GM12892 (cell line): ENCODE results near the gene HJURP.

Experiments
- DNase-seq: peaks from one replicate; pipeline ENCODE4 v3.0.0; 2011; ENCODE audit not compliant: insufficient read length
- FAIRE-seq: peaks from 2 replicates; lab custom pipeline; 2011; peaks lifted over from hg19 to GRCh38; lab: Jason Lieb, UNC
- POLR2A ChIP-seq: IDR thresholded peaks from 2 replicates; pipeline ENCODE4 v1.6.1; 2011; ENCODE audit warnings: low read depth, low read length, control low read depth
- POLR2AphosphoS5 ChIP-seq: IDR thresholded peaks from 2 replicates; pipeline ENCODE4 v1.6.1; 2011; ENCODE audit warnings: low read depth, low read length, control low read depth
- TAF1 ChIP-seq: IDR thresholded peaks from 2 replicates; pipeline ENCODE4 v1.6.1; 2011; ENCODE audit warnings: low read depth, mild to moderate bottlenecking, control low read depth, low read length, borderline replicate concordance

HJURP gene

DNA sequence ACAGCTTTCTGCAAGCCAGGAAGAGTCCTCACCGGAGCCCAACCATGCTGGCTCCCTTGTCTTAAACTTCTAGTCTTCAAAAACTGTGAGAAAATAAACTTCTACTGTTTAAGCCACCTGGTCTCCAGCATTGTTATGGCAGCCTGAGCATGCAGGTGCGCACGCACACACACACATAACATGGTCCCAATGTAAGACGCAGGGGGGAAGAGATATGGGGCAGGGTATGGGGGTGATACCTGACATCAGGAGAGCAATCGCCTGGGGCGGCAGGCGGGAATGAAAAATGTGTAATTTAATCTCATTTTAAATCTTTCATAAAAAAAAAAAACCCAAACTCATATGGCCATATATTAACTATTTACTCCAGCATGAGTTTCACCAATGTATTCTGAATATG is 18.0 kb downstream of the HJURP start:
- DNase-seq (no peak), FAIRE-seq (no peak)
- TF ChIP-seq POLR2AphosphoS5 (no peak), TAF1 (no peak), POLR2A (no peak)

DNA sequence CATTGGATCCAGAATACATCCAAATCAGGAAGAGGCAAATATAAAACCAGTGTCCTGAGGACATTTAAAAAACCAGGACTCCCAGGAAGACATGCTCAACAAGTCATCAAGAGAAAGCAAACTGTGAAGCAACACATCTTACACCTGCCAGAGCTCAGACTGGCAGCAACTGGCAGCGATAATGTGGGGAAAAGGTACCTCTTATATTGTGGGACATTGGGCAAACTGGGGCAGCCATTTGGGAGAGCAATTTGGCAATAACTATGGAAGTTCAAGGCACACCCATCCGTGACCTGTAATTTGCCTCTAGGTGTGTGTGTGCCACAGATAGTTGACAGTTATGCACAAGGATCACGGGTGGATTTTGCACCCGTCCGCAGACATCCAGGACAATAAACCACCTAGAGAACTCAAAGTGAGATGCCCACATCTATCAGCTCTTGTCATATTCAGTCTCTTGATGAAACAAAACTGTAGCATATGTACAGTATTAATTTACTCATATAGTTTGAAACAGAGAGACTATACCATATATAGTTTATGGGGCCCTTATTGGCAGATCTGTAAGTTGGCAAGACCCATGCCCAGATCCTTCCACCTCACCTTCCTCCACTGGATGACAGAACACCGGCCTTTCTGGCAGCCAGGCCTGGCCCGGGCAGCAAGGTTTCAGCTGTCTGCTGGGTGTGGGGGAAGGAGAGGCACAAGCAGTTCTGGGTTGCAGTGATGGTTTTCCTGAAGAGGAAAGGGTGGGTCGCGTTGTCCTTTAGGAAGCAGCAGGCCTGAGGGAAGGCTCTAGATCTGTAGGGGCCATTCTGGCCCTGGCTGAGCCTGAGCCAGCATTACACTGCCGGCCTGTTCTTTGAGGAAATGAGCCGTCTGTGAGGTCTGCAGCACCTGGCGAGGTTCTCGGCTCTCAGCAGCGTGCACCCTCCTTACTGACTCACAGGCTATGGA is 18.8 kb downstream of the HJURP start:
- FAIRE-seq (no peak), DNase-seq (no peak)
- TF ChIP-seq POLR2AphosphoS5 (no peak), TAF1 (no peak), POLR2A (no peak)

DNA sequence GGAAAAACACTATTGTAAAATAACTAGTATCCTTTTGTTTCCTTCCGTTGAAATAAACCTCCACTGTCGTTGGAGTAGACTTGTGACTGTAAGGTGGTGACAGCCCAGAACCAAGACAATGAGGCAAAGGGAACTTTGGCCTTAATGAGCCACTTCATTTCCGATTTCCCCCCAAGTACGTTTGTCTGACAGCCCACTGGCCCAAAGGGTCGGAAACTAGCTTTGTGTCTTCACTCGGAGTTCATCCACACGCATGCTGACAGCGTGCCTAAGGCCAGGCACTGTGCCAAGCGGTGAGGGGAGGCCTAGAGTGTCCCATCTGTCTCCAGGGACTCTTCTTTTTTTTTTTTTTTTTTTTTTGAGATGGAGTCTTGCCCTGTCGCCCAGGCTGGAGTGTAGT is 21.0 kb downstream of the HJURP start:
- TF ChIP-seq POLR2A (no peak), TAF1 (no peak), POLR2AphosphoS5 (no peak)
- no peak for FAIRE-seq
- no peak for DNase-seq

DNA sequence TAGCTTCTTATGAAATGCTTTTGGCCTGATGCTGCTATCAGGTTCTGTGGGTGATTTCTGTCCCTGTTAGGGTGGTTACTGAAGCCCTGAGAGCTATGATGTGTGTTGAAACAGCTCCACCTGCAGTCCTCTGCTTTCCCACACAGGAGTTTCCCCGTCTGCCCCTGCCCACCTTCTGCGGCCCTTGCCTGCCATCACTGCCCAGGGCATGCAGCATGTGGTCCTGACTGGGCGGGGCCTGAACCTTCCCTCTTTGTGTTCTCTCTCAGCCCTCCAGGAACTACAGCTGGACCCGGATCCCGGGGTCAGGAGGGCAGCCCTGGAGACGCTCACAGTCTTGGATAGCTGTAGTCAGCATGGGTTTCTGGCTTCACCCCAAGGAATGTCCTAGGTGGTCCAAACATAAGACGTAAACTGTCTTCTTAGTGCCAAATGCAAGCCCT is 21.4 kb downstream of the HJURP start:
- TF ChIP-seq POLR2A (no peak), POLR2AphosphoS5 (no peak), TAF1 (no peak)
- DNase-seq (no peak), FAIRE-seq (no peak)

DNA sequence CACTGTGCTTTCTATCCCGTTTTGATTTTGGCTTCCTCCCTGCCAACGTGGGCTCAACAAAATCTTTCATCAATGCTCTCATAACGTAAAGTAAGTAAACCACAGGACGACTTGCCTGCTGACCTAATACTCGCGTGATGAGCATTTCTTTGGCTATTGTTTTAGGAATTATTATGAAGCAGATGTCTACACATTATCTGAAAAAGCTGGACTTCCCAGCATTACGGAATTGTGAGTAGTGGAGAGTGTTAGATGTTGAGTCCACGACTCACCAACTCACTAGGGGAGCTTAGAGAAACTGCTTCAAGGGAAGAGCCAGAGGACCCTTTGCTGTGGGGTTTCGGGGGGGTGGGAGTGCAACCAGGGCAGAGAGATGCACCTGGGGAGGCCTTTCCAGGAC is 21.9 kb downstream of the HJURP start:
- FAIRE-seq (no peak), DNase-seq (no peak)
- TF ChIP-seq TAF1 (no peak), POLR2A (no peak), POLR2AphosphoS5 (no peak)

DNA sequence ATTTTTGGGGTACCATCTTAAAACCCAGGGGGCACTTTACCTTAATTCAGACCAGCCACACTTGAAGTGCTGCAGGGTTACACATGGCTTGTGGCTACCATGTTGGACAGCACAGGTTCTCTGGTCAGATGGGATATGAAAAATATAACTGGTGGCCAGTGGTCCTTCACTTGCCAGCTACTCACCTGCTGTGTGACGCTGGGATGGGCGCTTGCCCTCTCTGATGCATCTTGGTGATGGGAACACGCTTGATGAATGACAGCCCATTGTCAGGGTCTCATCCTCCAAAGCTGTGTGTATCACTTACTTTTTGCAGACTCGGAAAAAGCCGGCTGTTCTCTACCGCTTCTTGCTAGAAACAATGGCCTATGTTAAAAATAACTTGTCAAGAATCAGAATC is 22.5 kb downstream of the HJURP start:
- DNase-seq, result no peak
- FAIRE-seq, result no peak
- no peak for TF ChIP-seq POLR2A
- TF ChIP-seq POLR2AphosphoS5, result no peak
- no peak for TF ChIP-seq TAF1

DNA sequence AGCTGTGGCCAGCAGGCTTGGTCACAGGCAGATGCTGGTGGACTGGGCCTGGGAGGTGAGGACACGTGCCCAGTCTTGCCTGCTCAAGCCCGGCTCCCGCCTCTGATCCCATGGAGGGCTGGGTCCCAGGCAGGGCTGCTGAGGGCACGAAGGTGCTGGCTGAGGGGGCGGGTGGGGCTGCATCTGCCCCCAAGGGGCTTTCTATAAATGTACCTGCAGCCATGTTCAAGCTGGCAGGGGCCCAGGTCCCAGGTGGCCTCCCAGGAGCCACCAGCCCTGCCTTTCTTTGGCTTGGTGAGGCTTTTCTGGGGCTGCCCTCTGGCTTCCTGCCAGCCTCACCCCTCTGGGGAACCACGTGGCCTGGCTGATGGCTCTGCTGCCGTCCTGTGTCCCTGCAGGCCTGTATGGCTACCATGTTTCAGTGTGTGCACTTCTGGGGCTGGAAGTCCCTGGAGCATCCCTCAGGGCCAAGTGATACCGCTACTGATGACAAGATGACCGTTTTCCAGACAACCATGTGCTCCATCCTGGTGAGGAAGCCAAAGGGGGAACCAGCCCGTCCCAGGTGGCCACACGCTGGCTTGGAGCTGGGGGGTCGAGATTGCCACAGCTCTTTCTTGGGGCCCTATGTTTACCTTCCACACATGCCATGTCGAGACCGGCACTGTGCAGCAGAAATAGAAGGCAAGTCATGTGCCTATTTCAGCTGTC is 23.2 kb downstream of the HJURP start:
- TF ChIP-seq POLR2A (no peak), POLR2AphosphoS5 (no peak), TAF1 (no peak)
- FAIRE-seq (no peak), DNase-seq (no peak)

DNA sequence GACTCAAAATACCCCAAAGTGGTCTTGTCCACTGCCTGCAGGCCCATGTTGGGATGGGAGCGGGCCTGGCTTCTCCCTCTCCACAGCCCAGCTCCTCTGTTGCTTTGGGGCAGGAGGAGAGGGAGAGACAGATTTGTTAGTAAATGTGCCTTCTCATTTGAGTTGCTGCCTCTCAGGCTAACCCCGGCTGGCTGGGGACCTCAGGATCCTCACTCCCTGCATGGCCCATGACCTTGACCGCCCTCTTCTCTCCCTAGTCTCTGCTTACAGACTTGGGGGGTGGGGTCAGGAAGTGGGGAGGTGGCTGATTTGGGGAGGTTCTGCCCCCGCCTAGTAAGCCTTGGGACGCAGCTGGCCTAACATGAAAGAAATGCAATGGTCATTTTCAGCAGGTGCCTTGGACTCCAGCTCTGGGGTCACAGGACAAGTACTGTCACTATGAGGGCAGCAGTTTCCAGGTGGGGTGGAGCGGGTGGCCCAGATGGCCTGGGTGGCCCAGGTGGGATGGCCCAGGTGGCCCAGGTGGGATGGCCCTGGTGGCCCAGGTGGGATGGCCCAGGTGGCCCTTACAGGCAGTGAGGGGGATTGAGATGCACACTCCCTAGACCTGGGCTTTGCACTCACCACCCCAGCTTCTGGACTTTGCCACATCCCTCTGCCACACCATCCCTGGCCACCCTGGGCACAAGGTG is 24.1 kb downstream of the HJURP start:
- TF ChIP-seq POLR2A (no peak), TAF1 (no peak), POLR2AphosphoS5 (no peak)
- FAIRE-seq (no peak), DNase-seq (no peak)

DNA sequence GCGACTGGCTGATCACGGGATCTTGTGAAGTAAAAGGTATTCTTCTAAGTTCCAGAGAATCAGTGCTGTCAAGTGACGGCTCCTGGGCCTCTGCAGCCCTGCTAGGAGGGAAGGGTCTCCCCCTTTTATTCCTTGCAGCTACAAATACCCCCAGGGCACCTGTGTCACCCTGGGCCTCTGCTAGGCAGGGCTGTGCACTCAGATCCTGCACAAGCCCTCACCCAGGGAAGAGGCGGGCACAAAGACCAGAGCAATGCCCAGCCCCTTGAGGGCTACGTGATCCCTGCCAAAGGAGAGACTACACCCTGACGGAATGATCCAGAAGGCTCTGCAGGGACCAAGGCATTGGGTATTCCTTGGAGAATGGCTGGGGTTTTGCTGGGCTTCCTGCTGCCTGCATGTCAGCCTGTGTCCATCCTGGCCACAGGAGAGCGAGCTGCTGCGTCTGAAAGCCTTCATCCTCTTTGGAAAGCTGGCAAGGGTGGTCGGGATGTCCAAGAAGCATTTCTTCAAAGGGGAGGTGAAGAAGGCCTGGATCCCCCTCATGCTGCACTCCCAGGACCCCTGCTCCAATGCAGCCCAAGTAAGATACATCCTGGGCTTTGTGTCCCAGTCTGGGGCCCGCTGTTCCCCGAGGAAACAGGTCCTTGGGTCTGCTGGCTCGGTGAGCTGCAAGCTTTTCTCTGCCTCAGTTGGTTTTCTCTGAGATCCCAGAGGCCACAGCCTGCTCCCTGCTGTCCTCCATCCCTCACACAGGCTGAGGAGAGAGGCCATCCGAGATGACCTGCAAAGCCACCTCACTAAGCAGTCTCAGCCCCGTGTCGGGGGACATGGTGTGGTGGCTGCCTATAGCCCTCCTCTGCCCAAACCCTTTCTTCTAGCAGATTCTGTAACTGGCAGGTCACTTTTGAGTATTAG is 24.9 kb downstream of the HJURP start:
- TF ChIP-seq POLR2A (no peak), POLR2AphosphoS5 (no peak), TAF1 (no peak)
- FAIRE-seq, result no peak
- no peak for DNase-seq

DNA sequence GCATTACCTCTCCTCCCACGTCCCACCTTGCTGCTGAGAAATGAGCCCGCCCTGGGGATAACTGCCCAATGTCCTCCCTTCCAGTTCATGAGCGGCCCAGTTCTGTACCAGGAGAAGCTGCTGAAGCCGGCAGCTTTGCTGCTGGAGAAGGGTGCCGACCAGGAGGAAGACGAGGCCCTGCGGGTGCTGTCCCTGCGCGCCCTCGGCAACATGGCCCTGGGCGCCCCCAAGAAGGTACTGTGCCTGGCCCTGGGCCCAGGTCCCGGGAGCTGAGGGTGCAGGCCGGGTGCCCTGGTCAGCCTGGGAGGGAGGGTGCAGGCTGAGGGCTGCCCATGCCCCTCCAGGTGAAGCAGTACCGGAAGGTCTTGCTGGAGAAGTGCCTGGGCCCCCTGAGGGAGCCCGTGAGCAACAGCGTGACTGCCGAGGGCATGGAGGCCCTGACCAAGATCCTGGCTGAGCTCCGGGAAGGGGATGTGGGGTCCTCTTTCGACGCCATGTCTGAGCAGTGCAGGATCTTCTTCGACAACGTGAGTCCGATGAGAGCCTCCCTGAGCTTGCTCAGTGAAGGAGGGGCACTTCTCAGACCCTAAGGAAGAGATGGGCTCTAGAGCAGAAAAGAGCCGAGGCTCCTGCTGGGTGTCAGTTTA is 25.7 kb downstream of the HJURP start:
- TF ChIP-seq POLR2A (no peak), POLR2AphosphoS5 (no peak), TAF1 (no peak)
- DNase-seq (no peak), FAIRE-seq (no peak)

DNA sequence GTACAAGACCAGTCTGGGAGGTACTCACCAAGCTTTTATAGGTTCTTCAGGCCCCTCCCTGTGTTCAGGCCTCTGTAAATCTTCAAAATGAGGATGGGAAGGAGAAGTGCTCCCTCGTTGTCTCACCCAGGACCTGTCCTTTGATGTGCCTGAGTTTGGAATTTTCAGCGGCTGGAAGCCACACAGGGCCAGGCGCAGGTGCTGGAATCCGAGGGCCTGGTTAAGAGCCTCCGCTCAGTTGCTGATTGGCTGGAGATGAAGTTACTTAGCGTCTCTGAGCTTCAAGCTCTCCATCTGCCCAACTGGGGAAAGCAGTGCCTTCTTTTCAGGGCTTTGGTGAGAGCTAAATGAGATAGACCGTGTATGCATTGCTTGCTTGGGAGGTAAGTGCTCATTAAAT is 30.0 kb downstream of the HJURP start:
- TF ChIP-seq POLR2AphosphoS5 (no peak), POLR2A (no peak), TAF1 (no peak)
- DNase-seq, result no peak
- FAIRE-seq, result no peak
